NCI-H510A (cell line): Measurements from ENCODE around the gene TEN1.
"Not testable (repeated sequence)": the region's sequence is repeated elsewhere in the genome, so short reads cannot be mapped to it uniquely, and the experiment has no call there.

Experiments used
- DNase-seq: peaks from one replicate; lab custom pipeline; 2025; lab: John Stamatoyannopoulos, UW

TEN1 gene

GRCh38 chr17:76027159-76027839 is 48.3 kb downstream of the TEN1 start, which contains the start of gene EVPL:
EVPL (minus strand) TSS chr17:76027306; CDS start chr17:76027198, 108 bp downstream.
- peak; percentile 70 for DNase-seq

GRCh38 chr17:76032073-76032779 is 53.2 kb downstream of the TEN1 start:
- DNase-seq = no peak

- no peak for DNase-seq
Observed at GRCh38 chr17:76032780-76033108, 53.7 kb downstream of the TEN1 start.

GRCh38 chr17:76033139-76033538 is 54.1 kb downstream of the TEN1 start:
- no peak for DNase-seq

- DNase-seq = no peak
Observed at GRCh38 chr17:76034428-76035350, 55.6 kb downstream of the TEN1 start.

- no peak for DNase-seq
Observed at GRCh38 chr17:76036497-76037261, 57.6 kb downstream of the TEN1 start.

- no peak for DNase-seq
Observed at GRCh38 chr17:76038050-76038449, 59.0 kb downstream of the TEN1 start.

- no peak for DNase-seq
Observed at GRCh38 chr17:76039121-76039520, 60.1 kb downstream of the TEN1 start.

GRCh38 chr17:76040376-76040775 is 61.3 kb downstream of the TEN1 start:
- no peak for DNase-seq

- DNase-seq = not testable (repeated sequence)
Observed at GRCh38 chr17:76042868-76043267, 63.8 kb downstream of the TEN1 start.

- DNase-seq = not testable (repeated sequence)
Observed at GRCh38 chr17:76044475-76045007, 65.5 kb downstream of the TEN1 start.

GRCh38 chr17:76046064-76046463 is 67.0 kb downstream of the TEN1 start:
- no peak for DNase-seq

- no peak for DNase-seq
Observed at GRCh38 chr17:76048025-76048605, 69.1 kb downstream of the TEN1 start.

- no peak for DNase-seq
Observed at GRCh38 chr17:76048711-76049110, 69.7 kb downstream of the TEN1 start.

- DNase-seq = no peak
Observed at GRCh38 chr17:76049239-76049638, 70.2 kb downstream of the TEN1 start.

GRCh38 chr17:76049836-76050537 is 70.9 kb downstream of the TEN1 start:
- DNase-seq = no peak
